ENCODE data around the gene ARL3.
"Not testable (repeated sequence)": the region's sequence is repeated elsewhere in the genome, so short reads cannot be mapped to it uniquely, and the experiment has no call there.

Gene ARL3

DNA sequence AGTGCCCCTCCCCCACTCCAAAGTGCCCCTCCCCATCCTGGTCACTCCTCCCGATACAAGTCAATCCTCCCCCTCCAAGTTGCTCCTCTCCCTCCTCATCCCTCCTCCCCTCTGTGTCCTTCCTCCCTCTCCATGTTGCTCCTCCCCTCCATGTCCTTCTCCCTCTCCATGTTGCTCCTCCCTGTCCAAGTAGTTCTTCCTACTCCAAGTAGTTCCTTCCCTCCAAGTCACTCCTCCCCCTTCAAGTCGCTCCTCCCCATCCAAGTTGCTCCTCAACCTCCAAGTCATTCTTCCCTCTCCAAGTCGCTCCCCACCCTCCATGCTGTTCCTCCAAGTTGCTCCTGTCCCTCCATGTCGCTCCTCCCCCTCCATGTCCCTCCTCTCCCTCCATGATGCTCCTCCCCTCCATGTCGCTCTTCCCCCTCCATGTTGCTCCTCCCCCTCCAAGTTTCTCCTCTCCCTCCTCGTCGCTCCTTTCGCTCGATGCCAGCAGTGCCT lies 20.9 kb upstream of the ARL3 start:
- no peak for DNase-seq

GRCh38 chr10:102732661-102733060 lies 18.5 kb upstream of the ARL3 start:
- DNase-seq, result no peak

DNA sequence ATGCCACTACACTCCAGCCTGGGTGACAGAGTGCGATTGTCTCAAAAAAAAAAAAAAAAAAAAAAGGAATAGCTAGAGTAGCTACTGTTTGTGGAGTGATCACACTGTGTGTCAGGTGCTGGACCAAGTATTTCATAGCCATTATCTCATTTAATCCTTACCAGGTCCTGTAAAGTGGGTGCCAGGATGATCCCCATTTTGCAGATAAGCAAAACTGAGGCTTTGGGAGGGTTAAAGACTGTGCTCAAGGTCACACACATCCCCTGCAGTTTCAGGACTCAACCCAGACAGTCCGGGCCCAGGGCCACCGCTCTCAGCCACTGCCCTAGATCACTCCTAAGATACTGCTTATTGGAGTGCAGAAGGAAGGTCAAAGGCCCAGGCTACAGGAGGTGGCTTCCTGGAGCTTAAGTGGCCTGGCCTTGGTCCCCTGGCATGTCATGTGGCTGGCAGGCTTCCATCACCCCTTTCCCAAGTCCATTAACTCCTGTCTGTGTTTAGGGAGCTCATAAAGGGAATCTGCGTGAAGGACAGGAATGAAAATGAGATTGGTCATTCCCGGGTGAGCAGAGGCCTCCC lies 17.1 kb upstream of the ARL3 start:
- DNase-seq, result no peak

GRCh38 chr10:102729029-102730026 lies 15.1 kb upstream of the ARL3 start:
- DNase-seq, result peak; percentile 22

DNA sequence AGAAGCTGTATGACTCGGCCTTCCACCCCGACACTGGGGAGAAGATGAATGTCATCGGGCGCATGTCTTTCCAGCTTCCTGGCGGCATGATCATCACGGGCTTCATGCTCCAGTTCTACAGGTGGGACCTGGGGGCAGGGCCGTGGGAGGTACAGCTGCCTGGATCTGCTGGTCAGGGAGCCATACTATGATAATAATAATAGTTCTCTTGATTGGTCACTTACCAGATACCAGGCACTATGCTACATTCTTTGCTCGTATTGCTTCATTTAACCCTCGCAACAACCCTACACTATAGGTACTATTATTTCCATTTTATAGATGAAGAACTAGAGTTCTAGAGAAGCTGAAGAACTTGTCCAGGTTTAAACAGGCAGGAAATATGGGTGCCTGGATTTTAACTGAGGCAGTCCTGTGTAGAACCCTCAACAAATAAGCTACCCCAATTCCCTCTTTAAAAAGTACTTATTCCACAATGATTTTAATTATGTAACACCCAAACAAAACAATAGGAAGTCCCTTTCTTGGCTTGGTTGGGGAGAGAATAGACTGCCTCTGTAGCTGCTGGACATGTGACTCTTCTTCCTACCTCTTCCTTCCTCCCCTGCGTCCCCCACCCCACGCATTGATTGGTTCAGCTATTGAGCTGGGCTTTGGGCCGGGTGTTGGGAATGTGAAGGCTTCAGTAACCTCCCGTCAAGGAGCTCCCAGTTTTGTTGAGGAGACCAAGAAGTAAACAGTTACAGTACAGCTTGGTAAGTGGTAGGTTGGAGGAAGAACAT lies 13.0 kb upstream of the ARL3 start:
- no peak for DNase-seq

GRCh38 chr10:102726274-102726673 lies 12.1 kb upstream of the ARL3 start:
- no peak for DNase-seq

- DNase-seq, result no peak
Observed at GRCh38 chr10:102723989-102724388, 9.8 kb upstream of the ARL3 start.

DNA sequence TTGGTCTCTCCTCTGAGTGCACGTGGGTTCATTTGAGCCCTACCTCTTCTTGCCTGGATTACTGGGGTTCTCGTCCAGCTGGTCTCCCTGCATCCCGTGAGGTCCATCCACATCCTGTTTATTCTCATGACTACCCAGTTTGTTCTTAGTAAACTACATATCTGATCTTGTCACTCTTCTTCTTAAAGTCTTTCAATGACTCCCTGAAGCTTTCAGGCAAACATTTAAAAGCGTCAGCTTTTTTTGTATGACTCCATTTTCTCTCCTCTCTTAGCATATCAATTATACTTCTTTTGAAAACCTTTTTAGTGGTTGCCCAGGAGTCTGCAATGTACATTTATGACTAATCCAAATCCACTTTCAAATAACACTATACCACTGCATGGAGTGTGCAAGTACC lies 7.8 kb upstream of the ARL3 start:
- no peak for DNase-seq

DNA sequence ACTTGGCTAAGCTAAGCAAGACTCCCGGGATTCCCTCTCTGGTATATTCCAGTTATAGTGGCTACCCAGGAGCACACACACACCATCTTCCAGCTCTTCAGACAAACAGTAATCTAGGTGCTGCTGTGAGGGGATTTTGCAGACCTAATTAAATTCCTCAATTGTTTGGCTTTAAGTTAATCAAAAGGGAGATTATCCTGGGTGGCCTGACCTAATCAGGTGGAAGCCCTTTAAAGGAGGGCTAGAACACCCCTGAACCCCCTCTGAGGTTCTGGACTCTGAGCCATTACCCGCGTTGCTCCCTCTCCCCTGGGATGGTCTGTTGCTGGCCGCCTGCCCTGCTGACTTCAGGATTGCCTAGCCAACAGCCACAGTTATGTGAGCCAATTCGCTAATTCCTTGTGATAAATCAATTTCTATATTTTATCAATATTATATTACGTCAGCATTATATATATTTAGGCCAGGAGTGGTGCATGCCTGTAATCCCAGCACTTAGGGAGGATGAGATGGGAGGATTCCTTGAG lies 6.6 kb upstream of the ARL3 start:
- no peak for DNase-seq

- DNase-seq, result no peak
Observed at GRCh38 chr10:102720337-102720736, 6.1 kb upstream of the ARL3 start.

GRCh38 chr10:102718220-102718619 lies 4.0 kb upstream of the ARL3 start:
- no peak for DNase-seq

- DNase-seq, result not testable (repeated sequence)
Observed at GRCh38 chr10:102716900-102717565, 2.8 kb upstream of the ARL3 start.

DNA sequence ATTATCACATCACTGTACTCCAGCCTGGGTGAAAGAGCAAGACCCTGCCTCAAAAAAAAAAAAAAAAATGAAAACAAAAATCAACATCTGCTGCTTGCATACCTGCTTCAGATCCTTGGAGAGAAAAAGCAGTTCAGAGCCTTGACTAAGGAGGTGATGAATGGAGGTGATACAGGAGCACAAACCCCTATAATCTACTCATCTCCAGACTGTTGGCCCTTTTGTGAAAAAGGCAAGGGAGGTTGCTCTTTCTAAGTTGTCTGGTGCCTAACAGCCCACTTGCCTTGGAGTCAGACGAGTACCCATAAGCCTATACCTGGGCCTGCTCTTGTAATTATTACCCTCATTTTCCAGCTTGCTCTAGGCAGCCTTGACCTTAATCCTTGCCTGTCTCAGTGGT lies 1.7 kb upstream of the ARL3 start:
- no peak for DNase-seq

DNA sequence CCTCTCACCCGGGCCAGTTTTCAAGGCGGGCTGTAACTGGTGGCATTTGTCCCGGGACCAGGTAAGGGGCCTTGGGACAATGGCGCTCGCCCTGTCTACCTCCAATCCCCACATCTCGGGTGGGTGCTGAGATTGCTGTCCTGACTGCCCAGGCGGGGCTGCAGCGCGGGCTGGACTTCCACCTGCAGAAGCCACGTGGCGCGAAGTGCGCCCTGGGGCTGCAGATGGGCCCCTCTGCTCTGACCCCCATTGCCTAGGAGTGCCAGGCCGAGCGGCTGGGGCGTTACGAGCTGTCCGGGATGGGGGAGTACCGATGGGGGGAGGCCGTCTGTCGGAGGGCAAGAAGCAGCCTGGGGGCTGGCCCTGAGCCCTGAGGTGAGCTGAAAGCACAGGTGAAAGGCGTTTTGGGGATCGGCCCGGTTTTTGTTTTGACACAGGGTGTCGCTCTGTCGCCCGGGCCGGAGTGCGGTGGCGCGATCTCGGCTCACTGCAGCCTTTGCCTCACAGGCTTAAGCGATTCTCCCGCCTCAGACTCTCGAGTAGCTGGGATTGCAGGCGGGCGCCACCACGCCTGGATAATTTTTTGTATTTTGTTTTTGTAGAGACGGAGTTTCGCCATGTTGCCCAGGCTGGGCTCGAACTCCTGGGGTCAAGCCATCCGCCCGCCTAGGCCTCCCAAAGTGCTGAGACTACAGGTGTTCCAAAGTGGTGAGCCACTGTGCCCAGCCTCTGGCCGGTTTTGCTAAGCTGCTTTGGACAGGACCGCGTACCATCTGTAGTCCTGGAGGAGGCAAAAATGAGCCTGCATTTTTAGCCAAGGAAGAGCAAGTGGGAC lies 641 bp upstream of the ARL3 start, which contains the start of gene SFXN2:
TSS of gene SFXN2 (plus strand) at position 16 of the 835 bp plus-strand sequence. CDS start 12,001 bp downstream, outside the sequence.
- peak; percentile 34 for DNase-seq

DNA sequence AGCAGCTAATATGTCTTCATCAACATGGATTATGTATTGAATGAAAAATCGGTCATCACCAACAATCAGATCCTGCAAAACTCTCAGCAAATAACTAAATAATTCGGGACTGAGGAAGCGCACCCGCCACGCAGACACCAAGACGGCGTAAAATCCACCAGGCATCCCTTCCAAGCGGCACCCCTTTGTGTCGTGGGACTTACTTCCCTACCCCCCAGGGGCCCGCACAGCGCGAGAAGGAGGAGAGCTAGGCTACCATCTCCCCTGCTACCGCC lies 721 bp downstream of the ARL3 start:
- DNase-seq, result no peak

DNA sequence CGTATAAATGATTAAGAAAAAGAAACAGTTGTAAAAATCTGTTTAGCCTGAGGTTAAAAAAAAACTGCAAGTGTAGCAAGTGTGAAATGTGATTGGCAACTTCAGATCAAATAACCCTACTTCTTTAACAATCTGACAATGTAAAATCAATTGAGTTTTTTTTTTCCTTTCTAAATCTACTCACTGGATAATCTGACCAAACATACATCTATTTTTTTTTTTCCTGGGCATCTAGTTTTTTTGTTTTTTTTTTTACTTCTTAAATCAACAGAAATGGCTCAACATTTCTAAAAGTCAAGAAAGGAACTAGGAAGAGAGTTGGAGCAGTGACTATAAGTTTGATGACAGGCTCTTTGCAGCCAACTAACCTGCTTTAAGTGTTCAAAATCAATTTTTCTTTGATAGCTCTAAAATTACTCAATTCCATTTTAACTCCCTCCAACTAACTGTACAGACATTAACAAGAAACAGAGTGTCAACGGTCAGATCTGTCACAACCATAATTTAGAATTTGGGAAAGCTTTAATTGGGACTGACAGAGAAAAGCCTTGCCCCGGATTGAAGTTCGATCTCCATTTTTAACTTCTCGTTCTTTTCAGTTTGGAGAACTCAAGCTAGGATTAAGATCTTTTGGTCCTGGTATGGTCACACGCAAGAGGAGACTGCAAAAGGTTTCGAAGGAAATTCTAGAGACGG lies 1.2 kb downstream of the ARL3 start:
- DNase-seq, result no peak

- DNase-seq, result no peak
Observed at GRCh38 chr10:102712089-102712488, 2.1 kb downstream of the ARL3 start.

DNA sequence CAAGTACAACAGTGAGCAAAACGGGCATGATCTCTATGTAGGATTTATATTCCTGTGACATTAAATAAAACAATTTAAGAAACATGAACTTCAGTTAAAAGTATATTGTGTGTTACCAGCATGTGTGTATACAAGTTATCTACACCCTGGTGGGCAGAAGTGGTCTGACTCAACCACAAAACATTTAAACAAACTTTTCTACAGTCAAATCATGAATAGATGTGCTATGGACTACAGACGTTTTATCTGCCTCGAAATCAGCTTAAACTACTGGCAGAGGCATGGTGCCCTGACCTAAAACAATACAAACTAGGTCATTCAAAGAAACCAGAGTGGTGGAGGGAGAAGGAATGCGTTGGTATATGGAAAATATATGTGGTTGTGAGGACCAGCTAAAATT lies 3.6 kb downstream of the ARL3 start:
- DNase-seq, result no peak

DNA sequence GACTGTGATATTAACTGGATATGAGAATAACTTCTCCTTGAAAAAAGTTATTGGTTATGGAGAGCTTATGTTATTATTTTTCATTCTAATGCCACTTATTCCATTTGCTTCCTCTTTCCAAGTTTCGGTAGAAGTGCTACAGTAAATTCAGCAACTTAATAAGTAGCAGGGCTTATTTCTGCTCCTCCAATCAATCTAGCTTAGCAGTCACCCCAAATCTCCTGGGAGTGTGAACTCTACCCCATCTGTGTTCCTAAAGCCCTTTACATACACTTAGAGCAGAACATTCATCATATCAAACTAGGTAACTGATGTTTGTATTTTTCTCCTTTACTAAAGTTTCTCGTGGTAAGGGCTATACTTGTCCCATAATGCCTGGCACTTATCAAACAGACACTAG lies 8.7 kb downstream of the ARL3 start:
- no peak for DNase-seq

DNA sequence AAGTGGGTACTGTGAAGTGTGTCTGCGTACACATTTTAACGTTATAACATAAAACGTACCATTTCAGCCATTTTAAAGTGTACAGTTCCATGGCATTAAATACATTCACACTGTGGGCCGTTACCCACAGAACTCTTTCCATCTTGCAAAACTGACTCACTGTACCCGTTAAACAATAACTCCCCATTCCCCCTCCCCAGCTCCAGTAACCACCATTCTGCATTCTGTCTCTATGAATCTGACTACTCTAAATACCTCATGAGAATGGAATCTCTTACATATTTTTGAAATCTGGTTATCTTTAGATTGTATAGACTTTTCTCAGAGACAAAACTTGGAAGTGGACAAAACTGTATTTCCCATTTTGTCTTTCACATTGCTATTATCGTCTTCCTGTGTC lies 9.3 kb downstream of the ARL3 start:
- no peak for DNase-seq

DNA sequence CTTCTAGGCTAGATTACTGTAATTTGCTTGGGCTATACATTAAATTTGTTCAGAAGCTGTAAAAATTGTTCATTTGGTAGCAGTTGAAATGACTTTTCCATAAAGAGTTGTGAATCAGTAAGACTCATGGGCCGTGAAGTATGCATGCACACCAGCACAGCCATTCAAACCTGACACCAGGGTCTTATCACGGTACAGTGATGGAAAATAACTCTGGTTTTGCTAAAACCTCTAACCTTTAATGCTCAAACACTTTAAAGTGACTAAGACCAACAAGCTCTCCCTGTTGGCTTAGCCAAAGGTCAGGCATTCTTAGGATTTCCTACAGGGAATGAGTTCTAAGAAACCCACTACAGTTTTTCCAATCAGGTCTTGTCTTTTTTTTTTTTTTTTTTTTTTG lies 11.5 kb downstream of the ARL3 start:
- no peak for DNase-seq
